Breast epithelium (tissue), 4 donors: ENCODE measurements around the gene THSD7B. TPM values are rescaled to one million over a fixed set of nuclear protein-coding genes. Genes with fewer than 3 reads are reported as not detected.

Source experiments
- DNase-seq, 2 donors: peaks; one replicate each; pipeline ENCODE4 v3.0.0-alpha.2; 2019; ENCODE audit warnings: low spot score in 2 of 2
- H3K27ac ChIP-seq, 2 donors: fragments of 200-600 bp; sonication (generic) in 1 of 2; one replicate each; pipeline ENCODE4 v1.5.1; 2016 to 2019; ENCODE audit warnings: mild to moderate bottlenecking in 1 of 2
- H3K27me3 ChIP-seq, 2 donors: fragments of 200-600 bp; sonication (generic) in 1 of 2; one replicate each; pipeline versions ENCODE4 v1.5.1 to v1.6.0; 2017 to 2019; ENCODE audit warnings: control low read depth in 1 of 2, mild to moderate bottlenecking in 1 of 2
- H3K36me3 ChIP-seq: fragments of 200-600 bp; one replicate; pipeline ENCODE4 v1.5.1; 2019
- H3K4me1 ChIP-seq, 2 donors: fragments of 200-600 bp; sonication (generic); one replicate each; pipeline ENCODE4 v1.5.1; 2016 to 2019; ENCODE audit warnings: control low read depth in 1 of 2
- H3K4me3 ChIP-seq, 3 donors: fragments of 200-600 bp; sonication (generic); 1 replicate in 2 of 3; 2 replicates in 1 of 3; pipeline ENCODE4 v1.5.1; 2016 to 2019; ENCODE audit warnings: mild to moderate bottlenecking in 3 of 3, moderate library complexity in 2 of 3
- H3K9me3 ChIP-seq, 2 donors: fragments of 200-600 bp; sonication (generic) in 1 of 2; one replicate each; pipeline ENCODE4 v1.5.1; 2016 to 2019; ENCODE audit warnings: control low read depth in 1 of 2
- CTCF ChIP-seq, 3 donors: fragments of 450-650 bp; IDR thresholded peaks; one replicate each; pipeline ENCODE4 v1.5.1; 2016 to 2017; ENCODE audit warnings: antibody characterized with exemption in 3 of 3, mild to moderate bottlenecking in 3 of 3, moderate library complexity in 3 of 3
- POLR2A ChIP-seq: fragments of 450-650 bp; IDR thresholded peaks from one replicate; pipeline ENCODE4 v1.6.1; 2016; ENCODE audit warnings: antibody characterized with exemption, mild to moderate bottlenecking, moderate library complexity
- POLR2AphosphoS5 ChIP-seq, 3 donors: sonication (generic); formaldehyde crosslinking; IDR thresholded peaks; one replicate each; pipeline ENCODE4 v1.6.1; 2017; ENCODE audit warnings: antibody characterized with exemption in 3 of 3
- intact Hi-C: fragments of 100-400 bp; cut with DNase I; formaldehyde crosslinking; loops from one replicate; pipeline ENCODE4 v1.15.1; 2023; ENCODE audit warnings: low total_unique reads
- total RNA-seq, 3 donors: library from RNA; depleted of rRNA; stranded (reverse); fragments of >200 nt; gene quantifications; one replicate each; pipeline ENCODE4 v1.1.0, GENCODE V29; 2016

THSD7B gene
- total RNA-seq, 3 donors from 2014 or later, result 0.73 to 3.3 (median 2.1) TPM

- no peaks in the 10 kb centered on the region for H3K36me3 ChIP-seq
- H3K27ac ChIP-seq, result no peak overlapping the region
- intact Hi-C loops, result no loop called here
- no peaks in the 10 kb centered on the region for H3K27me3 ChIP-seq
- no peak overlapping the region for H3K4me3 ChIP-seq
- DNase-seq, result no peak
- H3K9me3 ChIP-seq, result peaks cover 7 to 12% of the 10 kb centered on the region in 2 donors
- H3K4me1 ChIP-seq, result no peaks in the 10 kb centered on the region
- no peak for TF ChIP-seq POLR2A
- no peak for TF ChIP-seq POLR2AphosphoS5 (IDR thresholded peaks at IDR 0.05)
- no peak for TF ChIP-seq CTCF (IDR thresholded peaks at IDR 0.05)
These were observed 602.0 kb downstream of the THSD7B start for GRCh38 chr2:137367361-137367760.

GRCh38 chr2:137369106-137369505, 603.8 kb downstream of the THSD7B start:
- Histone ChIP-seq H3K27me3 (no peaks in the 10 kb centered on the region), H3K4me3 (no peak overlapping the region), H3K4me1 (no peaks in the 10 kb centered on the region), H3K9me3 (peaks cover 3 to 10% of the 10 kb centered on the region in 2 donors), H3K27ac (no peak overlapping the region), H3K36me3 (no peaks in the 10 kb centered on the region)
- intact Hi-C loops, result no loop called here
- DNase-seq, result no peak
- TF ChIP-seq CTCF (IDR thresholded peaks at IDR 0.05), result no peak
- TF ChIP-seq POLR2AphosphoS5 (IDR thresholded peaks at IDR 0.05), result no peak
- no peak for TF ChIP-seq POLR2A

GRCh38 chr2:137379186-137379585, 613.8 kb downstream of the THSD7B start:
- Histone ChIP-seq H3K27me3 (no peaks in the 10 kb centered on the region), H3K4me3 (no peak overlapping the region), H3K27ac (no peak overlapping the region), H3K9me3 (peaks cover 0 to 30% of the 10 kb centered on the region in 2 donors), H3K4me1 (no peaks in the 10 kb centered on the region), H3K36me3 (no peaks in the 10 kb centered on the region)
- DNase-seq, result no peak
- intact Hi-C loops, result no loop called here
- TF ChIP-seq POLR2A, result no peak
- TF ChIP-seq POLR2AphosphoS5 (IDR thresholded peaks at IDR 0.05), result no peak
- no peak for TF ChIP-seq CTCF (IDR thresholded peaks at IDR 0.05)

- TF ChIP-seq CTCF (IDR thresholded peaks at IDR 0.05), result no peak
- H3K4me3 ChIP-seq, result no peak overlapping the region
These were observed 615.3 kb downstream of the THSD7B start for GRCh38 chr2:137380610-137381009.

GRCh38 chr2:137381731-137382130, 616.4 kb downstream of the THSD7B start:
- Histone ChIP-seq H3K27me3 (no peaks in the 10 kb centered on the region), H3K27ac (no peak overlapping the region), H3K4me3 (no peak overlapping the region), H3K9me3 (peaks cover 0 to 34% of the 10 kb centered on the region in 2 donors), H3K36me3 (no peaks in the 10 kb centered on the region), H3K4me1 (no peaks in the 10 kb centered on the region)
- no peak for TF ChIP-seq CTCF (IDR thresholded peaks at IDR 0.05)
- TF ChIP-seq POLR2A, result no peak
- no peak for TF ChIP-seq POLR2AphosphoS5 (IDR thresholded peaks at IDR 0.05)
- intact Hi-C loops, result loop anchor here (5.0 kb wide), 1 partner anchor 664 kb away; no protein-coding TSS in a partner anchor
- DNase-seq, result no peak

More at GRCh38 chr2:137380610-137381009, 615.3 kb downstream of the THSD7B start:
- H3K36me3 ChIP-seq, result no peaks in the 10 kb centered on the region
- H3K27me3 ChIP-seq, result no peaks in the 10 kb centered on the region
- H3K9me3 ChIP-seq, result peaks cover 0 to 34% of the 10 kb centered on the region in 2 donors
- H3K4me1 ChIP-seq, result no peaks in the 10 kb centered on the region
- intact Hi-C loops, result loop anchor here (5.0 kb wide), 1 partner anchor 663 kb away; no protein-coding TSS in a partner anchor
- H3K27ac ChIP-seq, result no peak overlapping the region
- DNase-seq, result no peak
